ENCODE measurements around the gene KRTAP10-8.
"Not testable (repeated sequence)": the region's sequence is repeated elsewhere in the genome, so short reads cannot be mapped to it uniquely, and the experiment has no call there.

Gene KRTAP10-8

DNA sequence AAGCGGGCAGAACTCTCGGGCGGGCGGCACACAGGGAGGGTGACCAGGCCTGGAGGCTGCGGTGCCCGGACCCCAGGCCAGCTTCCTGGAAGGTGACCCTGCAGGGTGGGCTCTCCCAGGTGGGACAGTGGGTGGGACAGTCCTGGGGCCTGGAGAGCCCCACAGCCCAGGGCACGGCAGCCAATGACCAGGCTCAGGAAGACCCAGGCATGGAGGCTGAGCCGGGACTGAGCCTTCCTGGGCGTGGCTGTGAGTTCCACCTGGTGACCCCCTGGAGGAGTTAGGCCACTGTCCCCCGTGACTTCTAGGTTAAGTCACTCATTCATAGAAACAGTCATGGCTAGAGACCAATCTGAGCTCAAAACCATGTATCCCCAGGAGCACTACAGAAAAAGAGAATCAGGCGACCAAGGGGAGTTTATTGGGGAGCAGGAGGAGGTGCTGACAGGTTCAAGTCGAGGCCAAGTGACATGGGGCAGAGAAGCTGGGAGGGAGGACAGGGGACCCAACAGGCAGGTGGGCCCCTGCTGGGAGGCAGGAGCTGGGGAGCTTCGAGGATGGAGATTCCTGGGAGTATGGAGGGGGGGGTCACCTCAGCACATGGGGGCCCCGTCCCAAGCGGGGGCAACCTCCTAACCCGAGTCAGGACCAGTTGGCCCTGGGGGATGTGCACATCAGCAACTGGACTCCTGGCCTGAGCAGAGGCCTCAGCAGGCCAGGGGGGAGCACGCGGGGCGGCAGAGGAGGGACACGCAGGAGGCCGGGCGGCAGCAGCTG lies 32.6 kb upstream of the KRTAP10-8 start:
- DNase-seq, result no peak

DNA sequence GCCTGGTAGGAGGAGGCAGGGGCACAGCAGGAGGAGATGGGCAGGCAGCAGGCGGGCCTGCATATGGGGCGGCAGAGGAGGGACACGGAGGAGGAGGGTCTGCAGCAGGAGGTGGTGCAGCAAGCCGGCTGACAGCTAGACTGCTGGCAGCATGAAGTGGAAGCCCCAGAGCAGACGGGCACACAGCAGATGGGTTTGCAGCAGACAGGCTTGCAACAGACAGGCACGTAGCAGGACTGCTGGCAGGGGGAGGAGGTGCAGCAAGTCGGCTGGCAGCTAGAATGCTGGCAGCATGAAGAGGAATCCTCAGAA lies 32.1 kb upstream of the KRTAP10-8 start:
- DNase-seq, result no peak

DNA sequence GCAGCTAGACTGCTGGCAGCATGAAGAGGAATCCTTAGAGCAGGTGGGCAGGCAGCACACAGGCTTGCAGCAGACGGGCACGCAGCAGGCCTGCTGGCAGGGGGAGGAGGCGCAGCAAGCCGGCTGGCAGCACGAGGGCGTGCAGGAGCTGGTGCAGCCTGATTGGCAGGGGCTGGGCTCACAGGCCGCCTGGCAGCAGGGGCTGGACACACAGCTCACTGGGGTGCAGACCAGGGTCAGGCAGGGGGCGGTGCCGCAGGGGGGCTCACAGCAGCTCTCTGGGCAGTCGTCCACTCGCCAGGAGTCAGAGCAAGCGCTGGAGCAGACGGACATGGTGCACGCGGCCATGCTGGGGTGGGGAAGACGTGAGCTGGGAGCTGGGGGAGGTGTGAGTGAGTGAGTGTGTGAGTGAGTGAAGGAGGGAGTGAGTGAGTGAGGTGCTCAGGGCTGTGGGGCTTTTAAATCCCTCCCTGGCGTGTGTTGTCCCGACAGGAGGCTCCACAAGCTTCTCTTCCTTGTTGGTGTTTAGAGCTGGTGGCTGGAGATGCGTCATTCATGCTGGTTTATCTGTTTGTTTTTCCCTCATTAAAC lies 31.6 kb upstream of the KRTAP10-8 start, which contains the start of gene KRTAP10-5:
KRTAP10-5 (minus strand) TSS at position 374 of the 591 bp plus-strand sequence; CDS start at position 348, 26 bp downstream.
- DNase-seq, result not testable (repeated sequence)

DNA sequence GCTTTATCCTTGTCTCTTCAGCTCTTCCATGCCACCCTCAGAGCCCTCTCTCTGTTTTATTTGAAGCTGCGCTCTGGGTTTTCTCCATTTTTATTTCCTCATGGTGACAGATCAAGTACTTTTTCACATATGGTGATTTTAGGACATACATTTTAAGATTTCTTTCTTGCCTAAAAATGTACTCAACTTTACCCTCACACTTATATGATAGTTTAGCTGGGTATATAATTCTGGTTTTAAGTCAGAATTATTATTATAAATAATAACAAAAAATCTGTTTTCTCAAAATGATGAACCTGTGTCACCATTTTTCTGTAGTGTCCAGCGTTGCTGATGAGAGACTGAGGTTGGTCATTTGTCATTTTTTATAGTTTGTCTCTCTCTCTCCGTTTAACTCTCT lies 30.7 kb upstream of the KRTAP10-8 start:
- DNase-seq, result no peak

DNA sequence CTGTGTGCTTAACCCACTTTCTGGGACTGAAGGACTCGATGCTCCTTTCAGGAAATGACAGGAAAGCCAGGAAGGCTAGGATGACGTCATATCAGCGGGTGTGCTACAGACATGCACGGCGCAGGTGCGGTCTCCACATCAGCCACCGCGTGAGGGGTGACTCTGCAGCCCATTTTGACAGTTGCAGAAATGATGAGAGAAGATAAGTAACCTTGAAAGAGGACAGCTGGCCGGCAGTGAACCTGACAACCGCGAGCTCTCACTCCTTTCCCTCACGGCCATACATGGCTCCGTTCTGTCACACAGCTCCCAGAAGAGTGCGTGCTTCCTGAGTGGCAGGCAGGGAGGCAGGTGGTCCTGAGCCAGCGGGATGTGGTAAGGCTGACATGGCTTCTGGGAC lies 29.8 kb upstream of the KRTAP10-8 start:
- DNase-seq, result no peak

DNA sequence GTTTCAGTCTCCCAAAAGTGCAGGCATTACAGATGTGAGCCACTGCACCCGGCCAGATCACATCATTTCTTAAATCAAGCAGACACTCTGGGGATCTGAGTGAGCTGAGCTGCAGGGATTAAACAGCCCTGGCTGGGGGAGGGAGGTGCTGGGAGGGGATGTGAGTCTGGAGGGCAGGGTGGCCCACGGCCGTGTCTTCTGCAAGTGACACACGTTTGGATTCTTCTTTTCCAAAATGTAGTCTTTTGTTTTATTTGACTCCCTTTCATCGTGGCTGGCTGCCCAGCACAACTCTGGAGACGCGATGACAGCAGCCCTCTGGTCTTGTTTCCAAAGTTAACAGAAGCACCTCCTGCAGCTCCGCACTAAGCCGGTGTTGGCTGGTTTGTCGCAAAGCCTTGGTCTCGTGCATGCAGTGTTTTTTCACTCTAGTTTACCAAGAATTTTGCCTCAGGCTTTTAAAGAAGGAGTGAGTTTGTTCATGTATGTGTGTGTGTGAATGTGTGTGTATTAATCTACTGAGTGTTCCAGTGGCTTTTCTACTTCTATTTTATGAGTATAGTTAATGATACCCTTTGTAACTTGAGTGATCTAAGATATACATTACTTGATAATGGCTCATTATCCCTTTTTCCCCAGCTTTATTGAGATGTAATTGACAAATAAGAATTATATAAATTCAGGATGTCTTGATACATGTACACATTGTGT lies 28.6 kb upstream of the KRTAP10-8 start:
- no peak for DNase-seq

DNA sequence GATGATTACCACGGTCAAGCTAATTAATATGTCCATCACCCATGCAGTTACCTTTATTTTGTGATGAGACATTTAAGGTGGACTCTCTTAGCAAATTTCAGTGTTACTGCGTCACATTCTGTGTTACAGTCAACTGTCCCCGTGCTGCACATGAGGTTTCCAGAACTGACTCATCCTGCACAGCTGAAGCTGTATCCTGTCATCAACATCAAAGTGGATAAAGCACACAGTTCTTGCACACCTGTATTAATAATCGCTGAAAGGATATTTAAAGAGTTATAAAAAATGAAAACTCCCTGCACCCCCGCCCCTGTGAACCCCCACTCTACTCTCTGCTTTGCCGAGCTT lies 28.1 kb upstream of the KRTAP10-8 start:
- no peak for DNase-seq

DNA sequence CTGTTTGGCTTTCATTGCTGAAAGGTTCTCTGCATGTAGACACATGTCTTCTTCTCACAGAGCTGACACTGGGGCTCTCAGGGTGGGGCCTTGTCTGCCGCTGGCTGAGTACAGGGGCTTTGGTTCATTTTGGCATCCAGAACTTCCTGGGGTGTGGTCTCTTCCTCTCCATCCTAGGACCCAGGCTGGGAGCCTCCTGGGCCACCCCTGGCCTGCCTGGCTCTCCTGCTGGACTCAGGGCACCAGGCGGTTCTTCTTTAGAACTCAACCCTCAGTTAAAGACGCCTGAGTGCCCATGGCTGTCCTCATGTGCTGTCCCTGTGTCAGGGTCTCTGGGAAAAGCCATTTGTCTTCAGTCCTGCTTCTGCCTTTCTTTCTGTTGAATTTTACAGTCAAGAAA lies 26.0 kb upstream of the KRTAP10-8 start:
- DNase-seq, result no peak

DNA sequence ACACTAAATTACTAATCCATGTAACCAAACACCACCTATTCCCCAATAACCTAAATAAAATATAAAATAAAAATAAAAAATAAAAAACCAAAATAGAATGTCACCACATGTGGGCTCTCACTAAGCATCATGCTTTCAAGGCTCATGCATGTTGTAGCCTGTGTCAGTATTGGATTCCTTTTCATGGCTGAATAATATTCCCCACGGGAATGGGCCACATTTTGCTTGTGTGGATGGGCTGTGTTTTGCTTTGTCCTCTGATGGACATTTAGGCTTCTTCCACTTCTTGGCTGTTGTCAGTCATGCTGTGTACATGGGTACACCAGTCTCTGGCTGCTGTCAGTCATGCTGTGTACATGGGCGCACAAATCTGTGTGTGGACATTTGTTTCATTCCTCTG lies 22.8 kb upstream of the KRTAP10-8 start:
- DNase-seq, result no peak

DNA sequence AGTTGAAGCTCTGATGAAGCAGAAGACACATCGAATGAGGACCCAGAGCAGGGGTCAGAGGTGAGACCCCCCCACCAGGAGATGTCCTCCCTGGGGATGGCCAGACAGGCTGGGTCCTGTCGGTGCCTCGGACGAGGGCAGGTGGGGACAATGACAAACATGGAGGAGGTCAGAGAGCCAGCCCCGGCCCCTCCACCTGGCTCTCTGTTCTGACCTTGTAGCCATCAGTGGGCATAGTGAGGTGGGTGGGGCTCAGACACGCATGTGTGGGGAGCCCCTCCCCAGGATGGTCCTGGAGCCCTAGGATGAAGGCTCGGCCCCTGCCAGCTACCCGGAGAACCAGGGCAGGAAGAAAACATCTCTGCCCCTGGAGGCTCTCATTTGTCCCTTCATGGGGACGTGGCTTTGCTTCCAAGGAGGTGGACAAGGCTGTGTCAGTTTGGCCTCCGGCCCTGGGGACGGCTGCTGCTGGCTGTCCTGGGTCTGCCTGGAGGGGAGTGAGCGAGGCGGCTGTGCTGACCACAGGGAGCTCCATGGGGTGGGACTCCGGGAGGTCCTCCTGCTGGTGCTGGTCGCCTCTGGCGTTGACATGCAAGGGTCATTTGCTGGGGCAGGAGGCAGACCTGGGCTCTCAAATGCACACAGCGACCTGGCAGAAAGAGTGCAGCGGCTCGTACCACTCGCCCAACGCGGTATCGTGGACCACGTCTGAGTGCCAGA lies 22.1 kb upstream of the KRTAP10-8 start:
- no peak for DNase-seq

DNA sequence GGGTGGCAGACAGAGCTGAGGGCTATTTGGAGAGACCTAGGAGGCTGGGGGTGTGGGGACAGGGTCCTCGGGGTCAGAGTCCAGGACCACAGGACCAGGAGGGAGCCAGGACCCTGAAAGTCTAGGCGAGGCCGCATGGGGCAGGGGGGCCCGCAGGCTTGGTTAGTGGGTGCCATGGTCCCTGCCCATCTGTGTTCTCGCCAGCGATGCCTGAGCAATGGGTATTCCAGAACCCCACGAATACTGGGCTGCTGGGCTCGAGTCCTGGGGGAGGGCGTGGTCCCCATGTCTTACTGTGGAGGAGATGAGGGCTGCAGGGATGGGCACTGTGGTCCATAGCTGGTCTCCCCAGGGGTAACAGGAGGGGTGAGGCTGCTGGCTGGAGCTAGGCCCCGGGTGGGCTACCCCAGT lies 21.6 kb upstream of the KRTAP10-8 start:
- DNase-seq, result no peak

DNA sequence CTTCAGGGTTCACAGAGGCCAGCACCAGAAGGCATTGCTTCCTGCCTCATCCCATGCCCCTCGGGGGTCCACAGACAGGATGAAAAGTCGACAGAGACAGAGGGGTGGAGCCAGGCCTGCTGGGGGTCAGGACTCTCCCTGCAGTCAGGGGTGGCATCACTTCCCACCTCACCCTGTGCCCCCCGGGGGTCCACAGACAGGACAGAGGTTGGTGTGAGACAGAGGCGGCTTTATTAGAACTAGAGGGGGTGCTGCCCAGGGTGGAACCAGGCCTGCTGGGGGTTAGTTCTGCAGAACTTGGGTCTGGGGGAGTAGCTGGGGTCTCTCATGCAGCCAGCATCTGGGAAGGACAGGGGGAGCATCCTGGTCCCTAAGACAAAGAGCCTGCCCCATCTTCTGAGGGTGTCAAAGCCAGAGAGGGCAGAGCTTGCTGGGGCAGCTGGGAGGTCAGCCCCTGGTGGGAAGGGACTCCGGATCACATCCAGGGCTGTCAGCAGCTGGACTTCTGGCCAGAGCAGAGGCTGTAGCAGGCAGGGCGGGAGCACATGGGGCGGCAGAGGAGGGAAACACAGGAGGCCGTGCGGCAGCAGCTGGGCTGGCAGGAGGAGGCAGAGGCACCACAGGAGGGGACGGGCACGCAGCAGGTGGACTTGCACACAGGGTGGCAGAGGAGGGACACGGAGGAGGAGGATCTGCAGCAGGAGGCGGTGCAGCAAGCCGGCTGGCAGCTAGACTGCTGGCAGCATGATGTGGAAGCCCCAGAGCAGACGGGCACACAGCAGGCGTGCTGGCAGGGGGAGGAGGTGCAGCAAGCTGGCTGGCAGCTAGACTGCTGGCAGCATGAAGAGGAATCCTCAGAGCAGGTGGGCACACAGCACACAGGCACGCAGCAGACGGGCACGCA lies 20.7 kb upstream of the KRTAP10-8 start:
- DNase-seq, result not testable (repeated sequence)

DNA sequence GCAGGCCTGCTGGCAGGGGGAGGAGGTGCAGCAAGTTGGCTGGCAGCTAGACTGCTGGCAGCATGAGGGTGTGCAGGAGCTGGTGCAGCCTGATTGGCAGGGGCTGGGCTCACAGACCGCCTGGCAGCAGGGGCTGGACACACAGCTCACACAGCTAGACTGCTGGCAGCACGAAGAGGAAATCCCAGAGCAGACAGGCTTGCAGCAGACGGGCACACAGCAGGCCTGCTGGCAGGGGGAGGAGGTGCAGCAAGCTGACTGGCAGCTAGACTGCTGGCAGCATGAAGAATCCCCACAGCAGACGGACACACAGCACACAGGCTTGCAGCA lies 20.1 kb upstream of the KRTAP10-8 start:
- DNase-seq, result not testable (repeated sequence)

DNA sequence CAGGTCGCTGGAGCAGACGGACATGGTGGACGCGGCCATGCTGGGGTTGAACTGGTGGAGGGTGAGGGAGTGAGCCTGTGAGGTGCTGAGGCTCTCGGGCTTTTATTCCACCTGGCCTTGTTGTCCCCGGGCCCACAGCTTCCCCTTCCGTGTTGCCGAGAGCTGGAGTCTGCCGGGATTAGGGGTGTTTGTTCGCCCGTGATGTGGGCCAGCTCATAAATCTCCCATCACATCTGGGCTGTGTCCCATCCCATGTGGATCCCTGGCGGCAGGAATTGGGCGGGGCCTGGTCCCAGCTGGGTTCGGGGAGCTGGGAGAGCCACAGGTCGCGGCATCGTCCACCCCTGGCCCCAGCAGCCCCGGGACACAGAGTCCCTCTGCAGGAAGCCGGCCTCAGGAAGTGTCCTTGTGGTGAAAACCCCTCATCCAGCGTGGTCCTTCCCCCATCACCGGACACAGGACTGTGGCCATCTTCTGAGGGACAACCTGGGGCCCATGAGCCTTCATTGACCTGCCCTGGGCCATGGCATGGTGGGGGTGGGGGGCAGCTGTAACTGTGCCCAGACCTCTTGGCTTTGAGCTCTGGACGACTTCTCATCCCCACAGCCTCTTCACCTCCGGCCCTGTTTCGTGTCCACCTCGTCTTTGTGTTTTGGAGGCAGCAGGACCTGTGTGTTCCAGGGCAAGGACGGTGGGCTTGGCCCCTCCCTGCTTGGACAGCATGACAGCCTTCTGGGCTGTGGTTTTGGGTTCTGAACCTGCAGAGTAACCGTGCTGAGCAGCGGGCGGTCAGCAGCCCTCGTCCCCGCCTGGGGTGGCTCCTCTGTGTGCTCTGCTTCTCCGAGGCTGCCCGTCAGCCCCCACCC lies 19.2 kb upstream of the KRTAP10-8 start, which contains the start of gene KRTAP10-6:
KRTAP10-6 (minus strand) TSS at position 60 of the 866 bp plus-strand sequence; CDS start at position 39, 21 bp downstream.
- no peak for DNase-seq

DNA sequence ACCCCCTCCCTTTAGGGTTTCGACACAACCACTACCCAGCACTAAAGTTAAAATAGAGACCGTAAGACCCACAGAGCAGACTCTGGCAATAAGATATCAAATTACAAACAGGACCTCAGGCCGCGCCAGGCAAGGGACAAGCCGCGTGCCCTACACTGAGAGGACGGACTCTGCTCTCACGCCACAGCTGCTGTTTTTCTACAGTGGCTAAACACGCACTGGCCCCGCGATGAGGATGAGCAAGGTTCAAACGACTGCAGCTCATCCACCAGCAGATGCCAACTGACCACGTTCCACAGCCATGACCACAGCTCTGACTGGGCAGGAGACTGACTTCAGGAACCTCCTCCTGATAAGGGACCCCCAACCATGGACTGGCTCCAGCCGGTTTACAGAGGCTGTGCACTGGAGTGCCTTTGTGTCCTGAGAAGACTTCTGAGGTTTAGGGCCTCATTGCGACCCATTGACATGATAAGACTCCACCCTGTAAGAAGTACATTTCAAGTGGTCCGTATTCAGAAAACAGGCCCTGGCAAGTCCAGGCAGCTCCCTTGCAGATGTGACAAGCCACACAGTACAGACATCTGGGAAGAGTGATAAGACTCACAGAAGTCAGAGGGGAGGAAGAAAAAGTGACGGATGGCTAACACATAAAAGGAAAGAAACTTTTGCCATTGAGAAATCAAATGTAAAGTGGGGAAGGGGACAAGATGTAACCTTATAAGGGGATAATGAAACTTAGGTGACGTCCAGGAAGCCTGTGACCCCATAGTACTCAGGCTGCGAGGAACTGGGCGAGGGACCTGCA lies 18.1 kb upstream of the KRTAP10-8 start:
- DNase-seq, result no peak

DNA sequence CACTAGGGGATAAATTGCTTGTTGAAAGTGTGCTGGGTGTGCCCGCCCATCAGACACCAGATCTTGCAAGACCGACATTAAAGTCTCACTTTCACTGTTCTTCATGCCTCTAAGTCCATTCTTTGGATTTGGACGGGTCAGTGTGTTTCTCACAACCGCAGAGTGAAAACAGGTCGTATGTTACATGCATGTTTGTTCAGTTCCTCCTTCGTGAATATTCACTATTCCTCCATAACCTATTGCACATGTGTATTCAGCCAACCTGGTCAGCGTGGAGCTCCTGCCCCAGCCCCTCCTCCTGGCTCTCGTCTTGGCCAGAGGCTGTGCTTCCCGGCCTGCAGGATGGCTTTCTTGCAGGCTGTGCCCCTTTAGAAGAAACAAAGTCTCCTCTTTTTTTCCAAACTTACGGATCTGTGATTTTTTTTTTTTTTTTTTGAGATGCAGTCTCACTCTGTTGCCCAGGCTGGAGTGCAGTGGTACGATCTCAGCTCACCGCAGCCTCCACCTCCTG lies 17.4 kb upstream of the KRTAP10-8 start:
- DNase-seq, result no peak

DNA sequence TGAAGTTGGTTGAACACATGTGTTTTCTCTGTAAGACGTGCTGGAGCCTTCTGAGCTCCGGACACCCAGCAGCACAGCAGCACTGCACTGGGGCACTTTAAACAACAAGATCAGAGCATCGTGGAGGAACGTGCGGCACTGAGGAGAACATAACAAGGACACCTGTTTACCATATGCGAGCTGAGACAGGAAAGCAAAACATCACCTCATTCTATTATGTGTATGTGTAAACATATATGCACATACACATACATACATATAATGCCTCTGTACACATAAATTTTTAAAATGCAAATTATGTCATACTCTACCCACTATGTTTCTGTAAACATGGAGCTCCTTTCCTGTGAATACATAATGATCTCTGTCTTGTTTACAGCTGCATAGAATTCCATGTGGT lies 16.4 kb upstream of the KRTAP10-8 start:
- no peak for DNase-seq

DNA sequence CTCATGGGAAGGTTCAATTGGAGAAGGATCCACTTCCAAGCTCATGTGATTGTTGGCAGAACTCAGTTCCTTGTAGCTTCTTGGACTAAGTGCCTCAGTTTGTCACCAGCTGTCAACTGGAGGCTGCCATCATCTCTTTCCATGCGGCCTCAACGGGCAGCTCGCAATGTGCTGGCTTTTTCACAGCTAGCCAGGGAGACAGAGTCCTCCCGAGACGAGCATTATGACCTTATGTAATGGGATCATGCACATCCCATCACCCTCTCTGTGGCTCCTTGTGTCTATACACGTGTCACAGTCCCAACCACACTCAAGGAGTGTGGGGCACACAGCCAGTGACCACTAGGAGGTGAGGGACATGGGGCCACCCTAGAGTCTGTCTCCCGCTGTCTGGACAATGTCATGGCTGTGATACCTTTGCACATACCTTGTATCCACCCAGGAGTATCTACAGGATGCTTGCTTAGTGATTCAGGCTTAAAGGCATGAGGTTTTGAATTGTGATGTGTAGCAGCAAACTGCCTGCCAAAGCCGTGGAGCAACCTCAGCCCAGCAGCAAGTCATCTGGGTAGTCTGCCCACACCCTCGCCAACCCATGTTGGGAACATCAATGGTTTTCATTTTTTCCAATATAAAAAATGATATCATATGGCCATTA lies 15.7 kb upstream of the KRTAP10-8 start:
- no peak for DNase-seq

DNA sequence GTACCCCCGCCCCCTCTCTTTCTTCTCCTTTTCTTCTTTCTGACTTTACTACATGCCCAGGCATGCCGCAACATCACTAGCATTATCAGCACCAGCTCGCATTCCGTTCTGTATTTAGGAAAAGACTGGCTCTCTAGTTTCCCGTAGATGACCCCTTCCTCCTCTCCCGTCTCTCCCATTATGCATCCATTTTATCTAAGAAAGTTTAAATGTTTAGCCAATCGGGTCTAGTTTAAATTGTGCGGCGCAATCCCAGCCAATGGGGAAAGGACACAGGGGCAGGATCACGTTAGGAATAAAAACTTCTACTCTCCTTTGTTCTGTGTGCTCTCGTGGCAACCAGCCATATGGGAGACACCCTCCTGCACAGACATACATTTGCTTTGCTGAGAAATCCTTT lies 13.8 kb upstream of the KRTAP10-8 start:
- DNase-seq, result no peak

Measured in NCI-H1436 treated with DMSO at 0.1 percent for 48 hours (cell line).